Hematopoietic multipotent progenitor cell (in vitro differentiated cells): ENCODE results near the gene TNRC18. TPM values are rescaled to one million over a fixed set of nuclear protein-coding genes. Genes with fewer than 3 reads are reported as not detected.
A peak's percentile ranks its signal among the peaks of the same experiment; 100 is the strongest.

Experiments used
- DNase-seq, 3 donors: peaks; one replicate each; pipeline ENCODE4 v3.0.0-alpha.2; 2011 to 2015; ENCODE audit warnings: low read depth in 2 of 3, low spot score in 2 of 3
- total RNA-seq: library from RNA; depleted of rRNA; stranded (reverse); fragments of >200 nt; gene quantifications from one replicate; pipeline ENCODE4 v1.2.3, GENCODE V29; 2012

The TNRC18 gene
- total RNA-seq, 1 donor = 214 TPM

GRCh38 chr7:5429253-5429856 lies 5.7 kb upstream of the TNRC18 start:
- DNase-seq = peak in 2 of 3 donors; percentile 58 to 75

- DNase-seq = peak in 2 of 3 donors; percentile 60 to 67
These were observed 5.0 kb upstream of the TNRC18 start for GRCh38 chr7:5428478-5429252.

- no peak for DNase-seq
These were observed 2.5 kb upstream of the TNRC18 start for GRCh38 chr7:5426226-5426475.

GRCh38 chr7:5425507-5426225 lies 2.0 kb upstream of the TNRC18 start:
- DNase-seq = peak in 1 of 3 donors; percentile 28

- DNase-seq = peak in 1 of 3 donors; percentile 48
These were observed 1.3 kb upstream of the TNRC18 start for GRCh38 chr7:5424749-5425506.

- peak in 2 of 3 donors; percentile 99 to 100 for DNase-seq
These were observed 528 bp upstream of the TNRC18 start for GRCh38 chr7:5423976-5424748.

GRCh38 chr7:5422396-5423305 lies 983 bp downstream of the TNRC18 start:
- peak in 1 of 3 donors; percentile 42 for DNase-seq

GRCh38 chr7:5421714-5422395 lies 1.8 kb downstream of the TNRC18 start:
- peak in 1 of 3 donors; percentile 68 for DNase-seq

- no peak for DNase-seq
These were observed 2.5 kb downstream of the TNRC18 start for GRCh38 chr7:5420881-5421713.

GRCh38 chr7:5420067-5420880 lies 3.4 kb downstream of the TNRC18 start:
- no peak for DNase-seq

- no peak for DNase-seq
These were observed 4.0 kb downstream of the TNRC18 start for GRCh38 chr7:5419539-5420066.

GRCh38 chr7:5418285-5418582 lies 5.4 kb downstream of the TNRC18 start:
- DNase-seq = no peak

- no peak for DNase-seq
These were observed 6.2 kb downstream of the TNRC18 start for GRCh38 chr7:5417106-5418071.

- DNase-seq = no peak
These were observed 8.7 kb downstream of the TNRC18 start for GRCh38 chr7:5414916-5415315.

- peak in 1 of 3 donors; percentile 39 for DNase-seq
These were observed 10.2 kb downstream of the TNRC18 start for GRCh38 chr7:5413449-5413786.

GRCh38 chr7:5408777-5409176 lies 14.9 kb downstream of the TNRC18 start:
- no peak for DNase-seq
